GM19467 (cell line): ENCODE measurements around the gene LDHB.
"Not testable (repeated sequence)": the region's sequence is repeated elsewhere in the genome, so short reads cannot be mapped to it uniquely, and the experiment has no call there.

ENCODE experiments used
- ATAC-seq: cut with Tn5 transposase; IDR thresholded peaks from one replicate; pipeline ENCODE4 v1.9.1; 2021; ENCODE audit warnings: mild to moderate bottlenecking, moderate library complexity; ENCODE audit not compliant: unreplicated experiment

Gene LDHB

DNA sequence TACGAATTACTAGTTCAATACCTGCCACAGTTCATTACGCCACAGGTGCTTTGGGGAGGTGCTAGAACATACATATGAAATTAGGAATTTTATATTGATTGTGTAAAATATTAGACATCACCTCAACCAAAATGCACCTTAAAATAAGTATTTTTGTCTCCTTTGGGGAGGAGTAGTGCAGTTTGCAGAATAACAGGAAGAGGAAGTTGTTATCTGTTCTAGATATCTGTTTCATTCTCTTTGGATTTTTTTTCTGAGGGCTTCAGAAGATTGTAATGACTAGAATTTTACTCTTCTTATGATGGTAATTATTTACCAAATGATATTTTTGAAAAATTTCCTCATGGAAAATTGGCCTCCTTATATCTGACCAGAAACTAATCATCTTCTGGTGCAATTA lies 43.1 kb downstream of the LDHB start:
- no peak for ATAC-seq

DNA sequence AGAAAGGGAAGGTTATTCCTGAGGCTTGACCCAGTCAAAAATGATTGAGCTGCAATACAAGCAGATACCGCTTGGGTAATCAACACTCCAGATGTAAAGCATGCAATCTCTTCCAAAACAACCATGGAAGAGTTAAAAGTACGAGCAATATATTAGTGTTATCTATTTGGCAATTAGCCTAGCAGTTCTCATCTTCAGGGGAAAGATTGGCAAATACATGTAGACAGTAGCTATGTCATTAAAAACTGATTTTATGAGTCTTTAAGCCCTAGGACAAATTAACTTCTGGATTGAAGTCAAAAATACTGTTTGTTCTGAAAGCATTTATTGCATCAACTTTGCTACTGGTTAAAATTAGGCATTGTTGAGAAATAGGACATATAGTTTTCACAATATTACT lies 43.7 kb downstream of the LDHB start:
- no peak for ATAC-seq

GRCh38 chr12:21608196-21608595 lies 49.4 kb downstream of the LDHB start:
- no peak for ATAC-seq

- ATAC-seq, result no peak
These were observed 49.9 kb downstream of the LDHB start for GRCh38 chr12:21607701-21608100.

DNA sequence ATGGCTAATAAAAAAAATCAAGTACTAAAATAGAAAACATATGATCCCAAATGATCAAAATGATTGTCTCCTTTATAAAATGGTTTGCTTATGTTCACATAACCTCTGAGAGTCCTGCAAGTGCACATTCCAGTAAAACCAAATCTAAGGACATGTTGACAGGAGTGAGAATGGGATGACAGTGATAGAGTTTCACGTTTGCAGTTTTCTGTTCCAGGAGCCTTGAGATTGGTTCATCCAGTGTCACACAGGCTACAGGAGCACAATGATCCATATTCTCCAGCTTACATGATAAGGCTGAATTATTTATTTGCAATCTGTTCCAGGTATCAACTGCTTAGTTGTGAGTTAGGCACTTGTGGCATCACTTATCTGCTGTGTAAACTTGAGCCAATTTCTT lies 51.5 kb downstream of the LDHB start:
- no peak for ATAC-seq

DNA sequence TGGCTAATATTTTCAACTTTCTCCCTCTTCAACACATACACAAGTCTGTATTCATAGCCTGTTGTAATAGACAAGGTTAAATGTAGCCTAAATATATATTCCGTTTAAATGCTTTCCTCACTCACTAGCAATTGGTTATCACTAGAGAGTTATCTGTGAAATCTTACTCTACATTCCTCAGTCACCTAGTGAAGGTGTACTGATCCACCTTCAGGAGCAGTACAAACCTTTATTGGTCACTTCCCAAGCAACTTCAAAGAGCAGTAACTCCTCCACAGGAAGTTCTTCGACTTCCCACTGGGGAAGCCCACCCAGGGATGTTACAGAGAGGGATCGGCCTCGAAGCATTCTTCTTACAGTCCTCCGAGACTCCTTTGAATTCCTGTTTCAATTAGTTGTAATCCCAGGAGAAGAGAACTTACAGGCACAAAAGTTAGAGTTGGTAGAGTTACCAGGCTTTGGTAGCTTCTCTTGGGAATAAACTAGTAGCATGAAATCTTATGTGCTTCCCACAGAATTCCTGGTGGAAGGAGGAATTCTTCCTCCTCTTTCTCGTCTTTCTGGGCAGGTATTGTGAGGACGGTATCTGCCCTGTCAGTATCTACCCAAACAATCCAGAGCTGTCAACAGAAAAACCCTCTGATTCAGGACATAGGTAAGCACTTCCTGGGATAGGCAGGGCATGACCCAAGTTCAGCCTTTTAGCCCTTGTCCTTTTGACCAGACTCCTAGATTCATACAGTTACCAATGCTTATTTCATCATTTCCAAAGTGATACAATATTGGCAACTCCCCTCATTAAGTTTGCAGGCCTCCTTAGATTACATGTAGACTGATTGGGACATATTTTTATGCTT lies 53.2 kb downstream of the LDHB start, which contains the start of gene GYS2:
GYS2 (minus strand) TSS at position 603 of the 857 bp plus-strand sequence; CDS start at position 348, 255 bp downstream.
- no peak for ATAC-seq

- ATAC-seq, result no peak
These were observed 54.9 kb downstream of the LDHB start for GRCh38 chr12:21602774-21603173.

DNA sequence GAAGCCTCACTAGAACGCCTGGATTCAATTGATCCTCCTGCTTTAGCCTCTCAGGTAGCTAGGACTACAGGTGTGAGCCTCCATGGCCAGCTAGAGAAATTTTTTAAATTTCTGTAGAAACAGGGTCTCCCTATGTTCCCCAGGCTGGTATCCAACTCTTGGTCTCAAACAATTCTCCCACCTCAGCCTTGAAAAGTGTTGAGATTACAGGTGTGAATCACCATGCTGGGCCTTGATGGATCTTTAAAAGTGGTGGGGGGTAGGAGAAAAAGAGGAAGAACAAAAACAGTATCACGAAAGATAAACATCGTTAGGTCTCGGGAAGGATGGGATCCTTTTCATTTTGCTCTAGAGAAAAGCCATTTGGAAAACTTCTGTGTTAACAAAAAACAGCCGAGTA lies 57.4 kb downstream of the LDHB start:
- no peak for ATAC-seq

DNA sequence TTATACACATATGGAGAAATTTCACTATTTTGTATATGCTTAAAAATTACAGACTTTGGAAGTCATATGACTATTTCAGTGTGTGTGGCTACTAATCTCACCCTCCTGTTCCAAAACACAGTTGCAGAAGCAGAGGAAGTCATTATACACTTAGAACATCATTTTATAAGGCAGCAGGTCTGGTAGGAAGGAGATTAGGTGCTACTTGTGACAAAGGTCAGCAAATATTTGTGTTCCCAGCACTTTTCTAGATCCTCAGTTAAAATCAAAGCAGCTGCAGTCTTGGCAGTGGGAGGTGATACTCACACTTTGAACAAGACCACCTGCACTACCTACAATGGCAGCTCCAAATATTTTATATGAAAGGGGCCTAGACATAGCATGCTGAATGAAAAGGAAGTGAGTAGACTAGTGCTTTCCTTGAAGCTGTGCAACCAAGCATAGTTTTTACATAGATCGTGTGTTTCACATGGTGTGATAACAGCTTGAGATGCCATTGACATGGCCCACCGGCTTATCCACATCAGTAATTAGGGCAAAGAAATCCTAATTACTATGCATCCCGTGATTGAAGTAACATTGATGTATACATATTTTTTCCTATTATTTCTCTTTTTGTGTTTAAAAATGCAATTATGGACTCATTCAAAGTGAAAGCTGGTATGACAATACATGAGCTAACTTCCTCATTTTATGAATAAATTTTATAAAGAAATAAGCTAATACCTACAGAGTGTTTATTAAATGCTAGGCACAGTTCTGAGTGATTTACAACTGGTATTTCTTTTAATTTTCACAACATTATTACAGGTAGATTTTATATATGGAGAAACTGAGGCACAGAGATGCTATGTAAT lies 58.3 kb downstream of the LDHB start:
- ATAC-seq, result no peak

GRCh38 chr12:21598651-21599050 lies 59.0 kb downstream of the LDHB start:
- ATAC-seq, result no peak

DNA sequence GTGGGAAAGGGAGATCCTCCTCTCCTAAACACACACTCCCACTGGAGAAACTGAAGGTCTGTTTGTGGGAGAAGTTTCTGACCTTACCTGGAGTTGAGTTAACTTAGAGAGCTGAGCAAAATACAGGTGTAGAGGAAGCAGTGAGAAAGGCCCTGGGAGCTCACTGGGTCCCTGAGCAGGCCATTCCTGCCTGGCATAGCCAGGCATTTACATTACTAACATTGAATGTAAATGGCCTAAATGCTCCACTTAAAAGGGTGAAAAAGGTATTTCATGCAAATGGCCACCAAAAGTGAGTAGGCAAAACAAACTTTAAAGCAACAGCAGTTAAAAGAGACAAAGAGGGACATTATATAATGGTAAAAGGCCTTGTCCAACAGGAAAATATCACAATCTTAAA lies 62.3 kb downstream of the LDHB start:
- not testable (repeated sequence) for ATAC-seq

GRCh38 chr12:21585485-21585884 lies 72.2 kb downstream of the LDHB start:
- no peak for ATAC-seq
